Ovary (tissue), 3 donors: ENCODE measurements around the gene CDK5RAP2.

Source experiments
- CTCF ChIP-seq, 3 donors: fragments of 450-650 bp in 2 of 3; fragments of 200-600 bp in 1 of 3; IDR thresholded peaks; one replicate each; pipeline versions ENCODE4 v1.5.1 to v1.8.0; 2016 to 2022; ENCODE audit warnings: antibody characterized with exemption in 3 of 3, mild to moderate bottlenecking in 1 of 3
- EP300 ChIP-seq: sonication (generic); formaldehyde crosslinking; IDR thresholded peaks from one replicate; pipeline ENCODE4 v1.6.1; 2017; ENCODE audit warnings: antibody characterized with exemption
- POLR2A ChIP-seq: fragments of 450-650 bp; IDR thresholded peaks from one replicate; pipeline ENCODE4 v1.6.1; 2017; ENCODE audit warnings: antibody characterized with exemption, mild to moderate bottlenecking, moderate library complexity
- donor health status: DM: no; HTN: no; CAD: no.

- no peak for TF ChIP-seq CTCF (IDR thresholded peaks at IDR 0.05)
- TF ChIP-seq EP300, result no peak
- no peak for TF ChIP-seq POLR2A
Observed at GRCh38 chr9:120423812-120424211, 156.2 kb downstream of the CDK5RAP2 start.
